Kidney (tissue), 14 donors: ENCODE measurements around the gene CHD6. TPM values are rescaled to one million over a fixed set of nuclear protein-coding genes. Genes with fewer than 3 reads are reported as not detected.

Experiments used
- DNase-seq, 5 donors: peaks; one replicate each; pipeline ENCODE4 v3.0.0-alpha.2; 2013 to 2020
- FAIRE-seq: peaks from 2 replicates; lab custom pipeline; 2012; peaks lifted over from hg19 to GRCh38; lab: Jason Lieb, UNC
- H3K27ac ChIP-seq, 2 donors: one replicate each; pipeline ENCODE4 v1.7.0; 2013; ENCODE audit warnings: low read depth in 2 of 2, low read length in 2 of 2, inconsistent platforms in 1 of 2
- H3K27me3 ChIP-seq: one replicate; pipeline ENCODE4 v1.7.1; 2013; ENCODE audit warnings: low read length, inconsistent platforms; ENCODE audit not compliant: control insufficient read depth, insufficient read depth
- H3K36me3 ChIP-seq, 3 donors: one replicate each; pipeline versions ENCODE4 v1.7.0 to v1.7.1; 2013; ENCODE audit warnings: low read length in 3 of 3, control low read depth in 1 of 3, inconsistent platforms in 1 of 3; ENCODE audit not compliant: insufficient read depth in 3 of 3, control insufficient read depth in 2 of 3
- H3K4me1 ChIP-seq, 3 donors: one replicate each; pipeline versions ENCODE4 v1.7.0 to v1.7.1; 2013; ENCODE audit warnings: low read length in 3 of 3, inconsistent platforms in 1 of 3, low read depth in 1 of 3; ENCODE audit not compliant: control insufficient read depth in 2 of 3, insufficient read depth in 2 of 3
- H3K4me3 ChIP-seq, 3 donors: one replicate each; pipeline versions ENCODE4 v1.7.0 to v1.8.1; 2013; ENCODE audit warnings: low read length in 3 of 3, control low read depth in 1 of 3, inconsistent platforms in 1 of 3
- H3K9ac ChIP-seq, 3 donors: one replicate each; pipeline versions ENCODE4 v1.7.0 to v1.7.1; 2013; ENCODE audit warnings: low read length in 3 of 3, control low read depth in 1 of 3, inconsistent platforms in 1 of 3
- H3K9me3 ChIP-seq, 3 donors: one replicate each; pipeline versions ENCODE4 v1.7.0 to v1.7.1; 2013; ENCODE audit warnings: low read length in 3 of 3, control low read depth in 1 of 3, inconsistent platforms in 1 of 3; ENCODE audit not compliant: control insufficient read depth in 2 of 3, insufficient read depth in 1 of 3
- intact Hi-C: fragments of 100-400 bp; cut with DNase I; formaldehyde crosslinking; loops from one replicate; pipeline ENCODE4 v1.11.1; 2022
- polyA plus RNA-seq: library from polyadenylated mRNA; stranded (reverse); fragments of 350-450 nt; fragmentation: Illumina TruSeq; extraction: RNeasy Lipid Tissue Mini Kit (QIAGEN cat#74804); gene quantifications from one replicate; pipeline ENCODE4 v1.2.3, GENCODE V29; 2014; ENCODE audit warnings: low read depth, low replicate concordance; ENCODE audit not compliant: insufficient read depth
- total RNA-seq: library from RNA; stranded (reverse); fragmentation: NEBNext Ultra II Directional; extraction: Animal tissue kit (Norgen Biotek cat#: 25700); gene quantifications from one replicate; pipeline ENCODE4 v1.2.1, GENCODE V29; 2021
- TF ChIP-seq, protein P1 (sequence below): IDR thresholded peaks from 3 replicates; pipeline ENCODE4 v1.5.1; 2012; ENCODE audit warnings: mild to moderate bottlenecking, moderate library complexity, borderline replicate concordance; ENCODE audit not compliant: insufficient read depth; ENCODE audit errors: extremely low read depth
- donor health status: control.
- donor health status: control.
- donor health status: control.
- donor health status: control.
- donor health status: control.
- donor health status: DM: yes; HTN: yes; CAD: no.
- donor health status: Normal renal cell carcinoma (clear cell type).

The CHD6 gene
- total and polyA plus RNA-seq, 2 donors from 2014 or later = 4.5 to 53.5 TPM

DNA sequence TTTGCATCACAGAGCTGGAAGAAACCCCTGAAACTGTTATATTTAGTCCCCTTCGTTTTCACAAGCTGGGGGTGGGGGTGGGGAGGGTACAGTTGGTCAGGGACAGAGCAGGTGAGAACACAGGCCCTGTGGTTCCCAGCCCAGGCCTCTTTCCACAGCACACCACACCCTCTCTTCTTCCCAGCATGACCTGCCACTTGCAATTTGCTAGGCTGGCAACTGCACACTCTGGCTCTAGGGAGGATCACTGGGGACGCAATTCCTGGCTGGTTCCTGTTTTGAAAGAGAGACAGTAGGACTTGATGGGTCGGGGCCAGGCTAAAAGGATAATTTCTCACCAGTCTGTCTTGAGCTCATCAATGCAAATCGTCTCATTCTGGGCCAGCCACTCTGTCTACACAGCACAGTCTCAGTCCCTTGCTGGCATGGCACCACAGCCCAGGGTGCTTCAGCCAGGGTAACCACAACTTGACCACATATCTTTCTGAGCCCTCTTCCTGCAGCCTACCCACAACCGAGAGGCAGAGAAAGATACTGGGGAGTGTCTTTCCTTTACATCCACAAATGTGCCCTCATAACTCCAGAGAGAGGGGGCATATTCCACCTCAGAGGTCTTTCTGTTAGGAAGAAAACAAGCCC is 209.9 kb downstream of the CHD6 start:
- FAIRE-seq (no peak), DNase-seq (no peak)
- no peaks in the 10 kb centered on the region for H3K27me3 ChIP-seq
- no peaks in the 10 kb centered on the region for H3K9me3 ChIP-seq
- TF ChIP-seq, protein P1, sequence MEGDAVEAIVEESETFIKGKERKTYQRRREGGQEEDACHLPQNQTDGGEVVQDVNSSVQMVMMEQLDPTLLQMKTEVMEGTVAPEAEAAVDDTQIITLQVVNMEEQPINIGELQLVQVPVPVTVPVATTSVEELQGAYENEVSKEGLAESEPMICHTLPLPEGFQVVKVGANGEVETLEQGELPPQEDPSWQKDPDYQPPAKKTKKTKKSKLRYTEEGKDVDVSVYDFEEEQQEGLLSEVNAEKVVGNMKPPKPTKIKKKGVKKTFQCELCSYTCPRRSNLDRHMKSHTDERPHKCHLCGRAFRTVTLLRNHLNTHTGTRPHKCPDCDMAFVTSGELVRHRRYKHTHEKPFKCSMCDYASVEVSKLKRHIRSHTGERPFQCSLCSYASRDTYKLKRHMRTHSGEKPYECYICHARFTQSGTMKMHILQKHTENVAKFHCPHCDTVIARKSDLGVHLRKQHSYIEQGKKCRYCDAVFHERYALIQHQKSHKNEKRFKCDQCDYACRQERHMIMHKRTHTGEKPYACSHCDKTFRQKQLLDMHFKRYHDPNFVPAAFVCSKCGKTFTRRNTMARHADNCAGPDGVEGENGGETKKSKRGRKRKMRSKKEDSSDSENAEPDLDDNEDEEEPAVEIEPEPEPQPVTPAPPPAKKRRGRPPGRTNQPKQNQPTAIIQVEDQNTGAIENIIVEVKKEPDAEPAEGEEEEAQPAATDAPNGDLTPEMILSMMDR = no peak
- no peak overlapping the region for H3K9ac ChIP-seq
- intact Hi-C loops = no loop called here
- H3K27ac ChIP-seq = no peak overlapping the region
- H3K4me3 ChIP-seq = no peak overlapping the region
- H3K36me3 ChIP-seq = peaks cover 7 to 72% (median 23%) of the 10 kb centered on the region in 3 donors
- no peaks in the 10 kb centered on the region for H3K4me1 ChIP-seq

DNA sequence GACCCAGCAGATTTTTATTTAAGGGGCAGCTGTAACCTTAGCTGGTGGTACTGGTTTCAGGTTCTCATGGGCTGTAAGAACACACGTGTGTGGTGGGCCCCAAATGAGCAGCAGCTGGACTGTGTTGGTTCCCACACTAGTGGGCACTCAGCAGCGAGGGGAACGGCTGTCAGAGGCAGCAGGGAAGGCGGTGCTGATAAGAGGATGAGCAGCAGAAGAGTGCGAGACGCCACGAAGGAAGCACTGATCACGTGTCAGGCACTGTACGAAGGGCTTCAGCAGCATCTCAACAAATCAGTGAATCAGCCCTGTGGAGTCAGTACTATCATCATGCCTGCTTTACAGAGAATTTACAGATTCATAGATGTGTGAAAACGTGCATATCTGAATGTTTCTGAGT is 210.6 kb downstream of the CHD6 start:
- H3K27ac ChIP-seq = no peak overlapping the region
- no peak for DNase-seq
- intact Hi-C loops = no loop called here

DNA sequence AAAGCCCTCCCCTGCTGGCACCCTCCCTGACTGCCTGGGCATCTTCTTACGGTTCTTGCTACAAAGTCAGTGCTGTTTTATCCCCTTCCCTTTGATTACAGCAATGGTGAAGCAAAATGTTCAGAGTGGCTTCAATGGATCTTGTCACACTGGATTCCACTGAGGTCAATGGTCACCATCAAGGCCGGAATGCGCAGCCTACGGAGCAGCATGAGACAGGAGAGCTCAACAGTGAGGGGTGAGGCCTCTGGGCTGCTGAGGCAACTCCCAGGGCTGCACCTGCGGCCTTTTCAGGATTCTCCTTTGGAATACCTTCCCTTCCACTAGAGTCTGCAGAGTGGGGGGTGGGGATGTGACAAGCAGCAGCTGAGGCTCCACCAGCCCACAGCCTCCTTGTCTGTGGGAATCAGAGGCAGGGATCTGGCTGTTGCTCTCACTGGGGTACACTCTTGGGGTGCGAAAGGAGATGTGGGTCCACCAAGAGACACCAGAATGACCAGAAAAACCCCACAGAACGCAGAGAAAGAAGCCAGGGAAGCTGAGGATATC is 211.2 kb downstream of the CHD6 start:
- DNase-seq (no peak), FAIRE-seq (no peak)

More for the DNA sequence above, 210.6 kb downstream of the CHD6 start:
- TF ChIP-seq, protein P1 = no peak
- FAIRE-seq = no peak
- Histone ChIP-seq H3K4me3 (no peak overlapping the region), H3K9me3 (no peaks in the 10 kb centered on the region), H3K4me1 (no peaks in the 10 kb centered on the region), H3K27me3 (no peaks in the 10 kb centered on the region), H3K9ac (no peak overlapping the region), H3K36me3 (peaks cover 7 to 70% (median 21%) of the 10 kb centered on the region in 3 donors)

More for the DNA sequence above, 211.2 kb downstream of the CHD6 start:
- intact Hi-C loops = no loop called here
- H3K4me3 ChIP-seq = no peak overlapping the region
- H3K27ac ChIP-seq = no peak overlapping the region
- no peak overlapping the region for H3K9ac ChIP-seq
- TF ChIP-seq, protein P1 = no peak
- no peaks in the 10 kb centered on the region for H3K27me3 ChIP-seq
- H3K9me3 ChIP-seq = no peaks in the 10 kb centered on the region
- peaks cover 7 to 64% (median 18%) of the 10 kb centered on the region in 3 donors for H3K36me3 ChIP-seq
- no peaks in the 10 kb centered on the region for H3K4me1 ChIP-seq
